HEK293 (cell line): Measurements from ENCODE around the gene DENND2A.

Source experiments
- CTCF ChIA-PET: fragments of 350-600 bp; formaldehyde crosslinking; extraction: SDS; loops from one replicate; lab custom pipeline; 2021; ENCODE audit warnings: antibody characterized with exemption; lab: Yijun Ruan, JAX
- POLR2A ChIA-PET: fragments of 300-600 bp; formaldehyde crosslinking; extraction: SDS; loops from one replicate; lab custom pipeline; 2020; ENCODE audit warnings: antibody characterized with exemption, inconsistent platforms; lab: Yijun Ruan, JAX
- H3K27ac ChIP-seq: fragments of 200-500 bp; sonication (Bioruptor generic); 2 replicates; pipeline ENCODE4 v1.5.1; 2014; ENCODE audit warnings: low read depth, low read length, control low read depth, inconsistent platforms; ENCODE audit errors: extremely low read depth
- H3K36me3 ChIP-seq, 2 experiments: fragments of 200-500 bp in 1 of 2; sonication (Bioruptor generic) in 1 of 2; 1 replicate in 1 of 2; 2 replicates in 1 of 2; pipeline ENCODE4 v1.5.1; 2014 to 2017; ENCODE audit warnings: inconsistent platforms in 2 of 2, low read length in 2 of 2; ENCODE audit not compliant: control insufficient read depth in 2 of 2, insufficient read depth in 1 of 2
- H3K4me1 ChIP-seq: fragments of 200-500 bp; sonication (Bioruptor generic); 2 replicates; pipeline ENCODE4 v1.5.1; 2014; ENCODE audit warnings: mild to moderate bottlenecking, low read length, inconsistent platforms; ENCODE audit not compliant: control insufficient read depth, insufficient read depth
- H3K4me3 ChIP-seq: 2 replicates; pipeline ENCODE4 v1.5.1; 2011; ENCODE audit warnings: low read depth, mild to moderate bottlenecking, control low read depth, low read length, moderate library complexity
- H3K9me3 ChIP-seq: fragments of 200-500 bp; sonication (Bioruptor generic); 2 replicates; pipeline ENCODE4 v1.5.1; 2014; ENCODE audit warnings: low read depth, low read length, inconsistent platforms; ENCODE audit not compliant: control insufficient read depth, insufficient read depth
- EGR2 ChIP-seq: fragments of 450-650 bp; formaldehyde crosslinking; IDR thresholded peaks from 2 replicates; pipeline ENCODE4 v1.5.1; 2016; ENCODE audit warnings: low read depth, missing biosample characterization, missing genetic modification characterization
- KLF9 ChIP-seq: fragments of 450-650 bp; formaldehyde crosslinking; IDR thresholded peaks from 2 replicates; pipeline ENCODE4 v1.5.1; 2016; ENCODE audit warnings: missing biosample characterization, missing genetic modification characterization, low read depth
- PBX3 ChIP-seq: sonication (generic); formaldehyde crosslinking; IDR thresholded peaks from 2 replicates; pipeline ENCODE4 v1.8.1; 2022; ENCODE audit warnings: mild to moderate bottlenecking, moderate library complexity, missing genetic modification reagents
- SP2 ChIP-seq: fragments of 450-650 bp; formaldehyde crosslinking; IDR thresholded peaks from 2 replicates; pipeline ENCODE4 v1.5.1; 2016; ENCODE audit warnings: missing biosample characterization, missing genetic modification characterization
- ZFHX2 ChIP-seq: fragments of 450-650 bp; formaldehyde crosslinking; conservative IDR thresholded peaks from 2 replicates; pipeline ENCODE4 v1.5.1; 2016; ENCODE audit warnings: missing biosample characterization, missing genetic modification characterization
- ZFP3 ChIP-seq: fragments of 450-650 bp; formaldehyde crosslinking; IDR thresholded peaks from 2 replicates; pipeline ENCODE4 v1.5.1; 2016; ENCODE audit warnings: low read depth, missing biosample characterization, missing genetic modification characterization
- ZIC2 ChIP-seq: fragments of 450-650 bp; formaldehyde crosslinking; IDR thresholded peaks from 2 replicates; pipeline ENCODE4 v1.5.1; 2016; ENCODE audit warnings: missing biosample characterization, missing genetic modification characterization
- ZNF214 ChIP-seq: fragments of 450-650 bp; formaldehyde crosslinking; IDR thresholded peaks from 2 replicates; pipeline ENCODE4 v1.5.1; 2017; ENCODE audit warnings: missing biosample characterization, mild to moderate bottlenecking, missing genetic modification characterization, borderline replicate concordance
- ZNF350 ChIP-seq: fragments of 450-650 bp; formaldehyde crosslinking; IDR thresholded peaks from 2 replicates; pipeline ENCODE4 v1.5.0; 2017; ENCODE audit warnings: missing biosample characterization, mild to moderate bottlenecking, missing genetic modification characterization
- ZNF501 ChIP-seq: fragments of 450-650 bp; formaldehyde crosslinking; IDR thresholded peaks from 2 replicates; pipeline ENCODE4 v1.5.1; 2016; ENCODE audit warnings: missing biosample characterization, missing genetic modification characterization
- ZNF600 ChIP-seq: fragments of 450-650 bp; formaldehyde crosslinking; IDR thresholded peaks from 2 replicates; pipeline ENCODE4 v1.5.1; 2016; ENCODE audit warnings: missing biosample characterization, missing genetic modification characterization
- ZNF664 ChIP-seq: fragments of 450-650 bp; formaldehyde crosslinking; IDR thresholded peaks from 2 replicates; pipeline ENCODE4 v1.5.1; 2016; ENCODE audit warnings: missing biosample characterization, missing genetic modification characterization
- ZNF692 ChIP-seq: fragments of 450-650 bp; formaldehyde crosslinking; IDR thresholded peaks from 2 replicates; pipeline ENCODE4 v1.5.1; 2016; ENCODE audit warnings: missing biosample characterization, missing genetic modification characterization
- TF ChIP-seq, protein P1 (sequence below): fragments of 450-650 bp; formaldehyde crosslinking; IDR thresholded peaks from 2 replicates; pipeline ENCODE4 v1.5.1; 2016; ENCODE audit warnings: missing biosample characterization, missing genetic modification characterization

DENND2A gene

GRCh38 chr7:140541176-140541512 lies 99.5 kb downstream of the DENND2A start (continued):
- TF ChIP-seq PBX3 (CRISPR knock-in tag) (no peak), SP2 (no peak)

DNA sequence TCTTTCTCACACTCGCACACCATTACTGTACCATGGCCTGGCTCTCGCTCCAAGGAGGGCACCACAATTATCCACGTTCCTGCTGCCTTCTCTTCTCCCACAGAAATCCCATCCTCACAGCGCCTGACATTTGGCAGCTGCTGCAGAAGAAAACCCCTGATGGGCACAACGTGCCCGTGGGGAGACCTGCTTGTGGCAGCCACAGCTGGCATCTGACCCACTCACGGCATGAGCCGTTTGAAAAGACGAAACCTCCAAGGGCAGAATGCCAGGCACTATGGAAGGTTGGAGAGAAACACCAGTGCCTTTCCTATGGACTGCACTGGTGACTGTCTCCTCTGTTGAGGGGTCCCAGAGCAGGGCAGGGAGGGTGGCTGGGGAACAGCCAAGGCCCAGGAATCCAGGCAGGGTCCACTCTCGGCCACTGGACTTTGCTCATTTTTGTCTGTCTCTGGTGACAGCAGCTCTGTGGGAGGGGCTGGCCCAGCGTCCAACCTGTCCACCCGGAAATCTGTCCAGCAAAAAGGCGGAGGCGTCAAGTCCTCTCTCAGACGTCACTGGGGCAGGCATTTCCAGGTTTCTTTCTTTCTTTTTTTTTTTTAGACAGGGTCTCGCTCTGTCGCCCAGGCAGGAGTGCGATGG lies 100.4 kb downstream of the DENND2A start:
- CTCF ChIA-PET: no interaction called here
- Histone ChIP-seq H3K4me3 (no peak overlapping the region), H3K9me3 (no peaks in the 10 kb centered on the region), H3K36me3 (peaks cover 0 to 2% of the 10 kb centered on the region in 2 experiments; a peak in 1 of 3 replicates), H3K27ac (no peak overlapping the region), H3K4me1 (no peaks in the 10 kb centered on the region)
- TF ChIP-seq ZNF692 (tag by site-specific recombination): no peak
- 0 out of 2 replicates have a peak, but pooled peaks have one; percentile 23 for TF ChIP-seq ZIC2 (tag by site-specific recombination)
- no peak for TF ChIP-seq ZNF350 (tag by site-specific recombination)
- POLR2A ChIA-PET: no interaction called here

- no peak overlapping the region for H3K27ac ChIP-seq
- CTCF ChIA-PET: no interaction called here
- no peaks in the 10 kb centered on the region for H3K4me1 ChIP-seq
- peaks cover 0 to 2% of the 10 kb centered on the region in 2 experiments; a peak in 1 of 3 replicates for H3K36me3 ChIP-seq
- no peaks in the 10 kb centered on the region for H3K9me3 ChIP-seq
- TF ChIP-seq ZFP3 (tag by site-specific recombination): no peak
- H3K4me3 ChIP-seq: no peak overlapping the region
- POLR2A ChIA-PET: no interaction called here
Observed at GRCh38 chr7:140539461-140539860, 101.2 kb downstream of the DENND2A start.

- Histone ChIP-seq H3K4me3 (no peak overlapping the region), H3K27ac (no peak overlapping the region), H3K4me1 (no peaks in the 10 kb centered on the region), H3K36me3 (no peaks in the 10 kb centered on the region), H3K9me3 (no peaks in the 10 kb centered on the region)
- TF ChIP-seq EGR2 (tag by site-specific recombination): peak; percentile 73
- no peak for TF ChIP-seq ZNF501 (tag by site-specific recombination)
- TF ChIP-seq ZNF214: no peak
- TF ChIP-seq ZFHX2: peak; percentile 59
- ChIA-PET POLR2A (no interaction called here), CTCF (interaction anchor here (0.6 to 1.4 kb wide), 2 partner anchors 19 to 111 kb away, joined by 3 read pairs; no protein-coding TSS in a partner anchor)
Observed at GRCh38 chr7:140537750-140538482, 102.7 kb downstream of the DENND2A start.

DNA sequence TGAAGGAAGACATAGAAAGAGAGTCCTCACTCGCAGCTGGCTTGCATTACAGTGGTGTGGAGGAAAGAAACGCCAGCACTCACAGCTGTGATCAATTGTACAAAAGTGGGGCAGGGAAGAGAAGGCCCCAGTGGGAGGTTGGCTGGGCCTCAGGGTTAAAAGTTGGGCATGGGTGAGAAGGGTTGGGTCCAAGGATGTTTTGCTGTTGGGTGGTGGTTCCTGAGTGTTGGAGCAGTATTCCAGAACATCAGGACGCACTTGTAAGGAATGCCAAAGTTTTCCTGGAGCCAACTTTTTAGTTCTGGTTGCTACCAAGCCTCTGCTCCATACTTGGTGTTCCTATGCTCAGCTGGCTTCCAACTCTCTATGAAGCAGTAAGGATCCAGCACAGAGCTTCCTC lies 105.9 kb downstream of the DENND2A start:
- ChIA-PET POLR2A (no interaction called here), CTCF (interaction anchor here (0.6 kb wide), 1 partner anchor 22 kb away, joined by 4 read pairs; no protein-coding TSS in a partner anchor)
- no peaks in the 10 kb centered on the region for H3K9me3 ChIP-seq

More for the DNA sequence above, 105.9 kb downstream of the DENND2A start:
- TF ChIP-seq, protein P1, sequence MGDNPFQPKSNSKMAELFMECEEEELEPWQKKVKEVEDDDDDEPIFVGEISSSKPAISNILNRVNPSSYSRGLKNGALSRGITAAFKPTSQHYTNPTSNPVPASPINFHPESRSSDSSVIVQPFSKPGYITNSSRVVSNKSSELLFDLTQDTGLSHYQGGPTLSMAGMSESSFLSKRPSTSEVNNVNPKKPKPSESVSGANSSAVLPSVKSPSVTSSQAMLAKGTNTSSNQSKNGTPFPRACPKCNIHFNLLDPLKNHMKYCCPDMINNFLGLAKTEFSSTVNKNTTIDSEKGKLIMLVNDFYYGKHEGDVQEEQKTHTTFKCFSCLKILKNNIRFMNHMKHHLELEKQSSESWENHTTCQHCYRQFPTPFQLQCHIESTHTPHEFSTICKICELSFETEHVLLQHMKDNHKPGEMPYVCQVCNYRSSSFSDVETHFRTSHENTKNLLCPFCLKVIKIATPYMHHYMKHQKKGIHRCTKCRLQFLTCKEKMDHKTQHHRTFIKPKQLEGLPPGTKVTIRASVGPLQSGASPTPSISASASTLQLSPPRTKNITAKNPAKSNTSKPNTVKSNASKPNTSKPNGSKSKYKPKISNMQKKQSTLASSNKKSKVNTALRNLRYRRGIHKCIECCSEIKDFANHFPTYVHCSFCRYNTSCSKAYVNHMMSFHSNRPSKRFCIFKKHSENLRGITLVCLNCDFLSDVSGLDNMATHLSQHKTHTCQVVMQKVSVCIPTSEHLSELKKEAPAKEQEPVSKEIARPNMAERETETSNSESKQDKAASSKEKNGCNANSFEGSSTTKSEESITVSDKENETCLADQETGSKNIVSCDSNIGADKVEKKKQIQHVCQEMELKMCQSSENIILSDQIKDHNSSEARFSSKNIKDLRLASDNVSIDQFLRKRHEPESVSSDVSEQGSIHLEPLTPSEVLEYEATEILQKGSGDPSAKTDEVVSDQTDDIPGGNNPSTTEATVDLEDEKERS: no peak
- TF ChIP-seq KLF9 (tag by site-specific recombination) (no peak), ZNF664 (tag by site-specific recombination) (no peak), ZNF600 (tag by site-specific recombination) (peak; percentile 52; the same call in 1 of the 2 replicates)
- Histone ChIP-seq H3K36me3 (no peaks in the 10 kb centered on the region), H3K27ac (no peak overlapping the region), H3K4me1 (no peaks in the 10 kb centered on the region), H3K4me3 (no peak overlapping the region)
